ENCODE measurements around the gene VSX2. TPM values are rescaled to one million over a fixed set of nuclear protein-coding genes. Genes with fewer than 3 reads are reported as not detected.
A peak's percentile ranks its signal among the peaks of the same experiment; 100 is the strongest.

Gene VSX2
- polyA plus RNA-seq, 2 of the 4 experiments (the other 2 are of a cell fraction) = not detected

DNA sequence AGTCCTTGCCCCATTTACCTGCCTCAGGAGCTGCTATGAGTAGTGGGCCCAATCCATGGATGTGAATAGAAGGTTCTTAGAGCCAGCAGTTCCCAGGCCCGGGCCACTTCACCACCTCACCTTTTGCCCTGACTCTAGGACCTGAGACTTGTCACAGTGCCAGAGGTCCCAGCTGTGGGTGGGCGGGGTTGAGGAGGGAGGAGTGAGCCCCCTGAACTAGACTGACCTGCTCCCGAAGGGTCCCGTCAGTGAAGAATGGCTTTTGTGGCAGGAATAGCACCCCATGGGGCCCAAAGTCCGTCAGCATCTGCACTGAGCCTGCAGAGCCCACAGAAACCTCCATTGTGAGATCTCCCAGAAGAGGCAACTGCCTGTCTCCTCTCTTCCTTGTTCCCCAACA is 50.6 kb downstream of the VSX2 start:
- Histone ChIP-seq H3K27ac (no peak overlapping the region), H3K4me2 (no peak overlapping the region), H3K9me3 (no peaks in the 10 kb centered on the region), H3K4me3 (no peak overlapping the region), H3K4me1 (no peaks in the 10 kb centered on the region)
- TF ChIP-seq RNF2 (IDR thresholded peaks at IDR 0.05; ENCODE audit: borderline replicate concordance, low read depth) (no peak), RFX5 (IDR thresholded peaks at IDR 0.05) (no peak), MYC (IDR thresholded peaks at IDR 0.05; ENCODE audit: borderline replicate concordance, low read length) (no peak), EP300 (IDR thresholded peaks at IDR 0.05) (no peak), FOXS1 (CRISPR knock-in tag; IDR thresholded peaks at IDR 0.05) (no peak), ZC3H11A (IDR thresholded peaks at IDR 0.05) (no peak), HOXB13 (CRISPR knock-in tag; IDR thresholded peaks at IDR 0.05; ENCODE audit: low read depth) (no peak), FOSB (CRISPR knock-in tag; IDR thresholded peaks at IDR 0.05) (no peak), CBX2 (IDR thresholded peaks at IDR 0.05; ENCODE audit: borderline replicate concordance, low read depth) (no peak), ZSCAN20 (CRISPR knock-in tag; IDR thresholded peaks at IDR 0.05) (no peak)
- TF ChIP-seq, protein P1, sequence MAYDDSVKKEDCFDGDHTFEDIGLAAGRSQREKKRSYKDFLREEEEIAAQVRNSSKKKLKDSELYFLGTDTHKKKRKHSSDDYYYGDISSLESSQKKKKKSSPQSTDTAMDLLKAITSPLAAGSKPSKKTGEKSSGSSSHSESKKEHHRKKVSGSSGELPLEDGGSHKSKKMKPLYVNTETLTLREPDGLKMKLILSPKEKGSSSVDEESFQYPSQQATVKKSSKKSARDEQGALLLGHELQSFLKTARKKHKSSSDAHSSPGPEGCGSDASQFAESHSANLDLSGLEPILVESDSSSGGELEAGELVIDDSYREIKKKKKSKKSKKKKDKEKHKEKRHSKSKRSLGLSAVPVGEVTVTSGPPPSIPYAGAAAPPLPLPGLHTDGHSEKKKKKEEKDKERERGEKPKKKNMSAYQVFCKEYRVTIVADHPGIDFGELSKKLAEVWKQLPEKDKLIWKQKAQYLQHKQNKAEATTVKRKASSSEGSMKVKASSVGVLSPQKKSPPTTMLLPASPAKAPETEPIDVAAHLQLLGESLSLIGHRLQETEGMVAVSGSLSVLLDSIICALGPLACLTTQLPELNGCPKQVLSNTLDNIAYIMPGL (CRISPR knock-in tag; IDR thresholded peaks at IDR 0.05; ENCODE audit: borderline replicate concordance) = no peak
- DNase-seq (ENCODE audit: low read depth in 1 of 2, low spot score in 1 of 2) (no peak), ATAC-seq (no peak), FAIRE-seq (no peak)
- POLR2A ChIA-PET = no interaction called here
- 93% methylated on average over 4 of the region's 5 CpGs for WGBS (ENCODE audit: missing lambda C conversion rate)
- CTCF ChIA-PET = interaction anchor here (0.6 kb wide), 1 partner anchor 1344 kb away, joined by 3 read pairs; no protein-coding TSS in a partner anchor

DNA sequence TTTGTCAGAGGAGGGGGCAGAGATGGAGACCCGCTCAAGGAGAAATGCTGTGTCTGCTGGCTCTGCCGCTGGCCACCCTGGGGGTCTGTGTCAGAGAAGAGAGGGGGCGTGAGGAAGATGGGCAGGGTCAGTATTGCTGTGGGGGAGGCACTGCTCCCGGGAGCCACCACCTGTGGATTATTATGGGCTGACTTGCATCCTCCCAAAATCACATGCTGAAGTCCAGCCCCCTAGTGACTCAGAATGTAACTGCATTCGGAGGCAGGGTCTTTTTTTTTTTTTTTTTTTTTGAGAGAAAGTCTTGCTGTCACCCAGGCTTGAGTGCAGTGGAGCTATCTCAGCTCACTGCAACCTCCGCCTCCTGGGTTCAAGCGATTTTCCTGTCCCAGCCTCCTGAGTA is 51.2 kb downstream of the VSX2 start:
- peak; percentile 22 to 39 for DNase-seq (ENCODE audit: low read depth in 1 of 2, low spot score in 1 of 2)
- ChIA-PET CTCF (interaction anchor here (0.7 to 1.6 kb wide), 3 partner anchors 34 to 412 kb away, joined by 3 to 4 read pairs (median 3); no protein-coding TSS in a partner anchor), POLR2A (no interaction called here)
- Histone ChIP-seq H3K27ac (no peak overlapping the region), H3K4me2 (no peak overlapping the region), H3K4me1 (no peaks in the 10 kb centered on the region), H3K9me3 (no peaks in the 10 kb centered on the region), H3K4me3 (no peak overlapping the region)
- no peak for FAIRE-seq
- no peak for TF ChIP-seq PHF8 (IDR thresholded peaks at IDR 0.05; ENCODE audit: borderline replicate concordance, low read depth)
- TF ChIP-seq, protein P2, sequence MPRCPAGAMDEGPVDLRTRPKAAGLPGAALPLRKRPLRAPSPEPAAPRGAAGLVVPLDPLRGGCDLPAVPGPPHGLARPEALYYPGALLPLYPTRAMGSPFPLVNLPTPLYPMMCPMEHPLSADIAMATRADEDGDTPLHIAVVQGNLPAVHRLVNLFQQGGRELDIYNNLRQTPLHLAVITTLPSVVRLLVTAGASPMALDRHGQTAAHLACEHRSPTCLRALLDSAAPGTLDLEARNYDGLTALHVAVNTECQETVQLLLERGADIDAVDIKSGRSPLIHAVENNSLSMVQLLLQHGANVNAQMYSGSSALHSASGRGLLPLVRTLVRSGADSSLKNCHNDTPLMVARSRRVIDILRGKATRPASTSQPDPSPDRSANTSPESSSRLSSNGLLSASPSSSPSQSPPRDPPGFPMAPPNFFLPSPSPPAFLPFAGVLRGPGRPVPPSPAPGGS (IDR thresholded peaks at IDR 0.05) = no peak
- TF ChIP-seq JUNB (IDR thresholded peaks at IDR 0.05) = no peak
- no peak for TF ChIP-seq NFE2L2 (conservative IDR thresholded peaks at IDR 0.05; ENCODE audit: low read length)
- TF ChIP-seq, protein P3, sequence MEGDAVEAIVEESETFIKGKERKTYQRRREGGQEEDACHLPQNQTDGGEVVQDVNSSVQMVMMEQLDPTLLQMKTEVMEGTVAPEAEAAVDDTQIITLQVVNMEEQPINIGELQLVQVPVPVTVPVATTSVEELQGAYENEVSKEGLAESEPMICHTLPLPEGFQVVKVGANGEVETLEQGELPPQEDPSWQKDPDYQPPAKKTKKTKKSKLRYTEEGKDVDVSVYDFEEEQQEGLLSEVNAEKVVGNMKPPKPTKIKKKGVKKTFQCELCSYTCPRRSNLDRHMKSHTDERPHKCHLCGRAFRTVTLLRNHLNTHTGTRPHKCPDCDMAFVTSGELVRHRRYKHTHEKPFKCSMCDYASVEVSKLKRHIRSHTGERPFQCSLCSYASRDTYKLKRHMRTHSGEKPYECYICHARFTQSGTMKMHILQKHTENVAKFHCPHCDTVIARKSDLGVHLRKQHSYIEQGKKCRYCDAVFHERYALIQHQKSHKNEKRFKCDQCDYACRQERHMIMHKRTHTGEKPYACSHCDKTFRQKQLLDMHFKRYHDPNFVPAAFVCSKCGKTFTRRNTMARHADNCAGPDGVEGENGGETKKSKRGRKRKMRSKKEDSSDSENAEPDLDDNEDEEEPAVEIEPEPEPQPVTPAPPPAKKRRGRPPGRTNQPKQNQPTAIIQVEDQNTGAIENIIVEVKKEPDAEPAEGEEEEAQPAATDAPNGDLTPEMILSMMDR (IDR thresholded peaks at IDR 0.05) = peak; percentile 27; the same call in 2 of the 3 replicates
- no peak for TF ChIP-seq HOXB5 (CRISPR knock-in tag; IDR thresholded peaks at IDR 0.05)
- TF ChIP-seq RCOR1 (IDR thresholded peaks at IDR 0.05; ENCODE audit: low read depth, low read length) = no peak
- WGBS (ENCODE audit: missing lambda C conversion rate) = 56% methylated on average over 7 of the region's 7 CpGs
- peak in 1 of 2 experiments; percentile 15; a peak in 3 of 6 replicates for ATAC-seq

DNA sequence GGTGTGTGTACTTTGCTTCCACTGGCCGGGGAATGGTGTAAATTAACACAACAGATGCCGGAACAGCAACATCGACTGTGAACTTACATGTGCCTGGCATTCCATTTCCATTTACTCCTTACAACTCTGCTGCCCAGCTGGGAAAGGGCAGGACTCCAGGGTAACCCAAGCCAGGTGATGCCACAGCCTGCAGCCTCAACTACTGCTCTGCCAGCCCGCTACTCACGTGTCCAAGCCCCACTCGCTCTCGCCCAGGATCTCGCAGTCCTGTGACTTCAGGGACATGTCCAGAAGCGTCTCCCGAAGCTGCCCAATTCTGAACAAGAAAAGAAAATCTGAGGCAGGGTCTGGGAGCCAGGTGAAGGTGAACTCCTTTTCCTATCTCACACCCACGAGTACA is 52.8 kb downstream of the VSX2 start:
- ATAC-seq (no peak), FAIRE-seq (no peak), DNase-seq (ENCODE audit: low read depth in 1 of 2, low spot score in 1 of 2) (no peak)
- no peak overlapping the region for H3K4me3 ChIP-seq
- H3K9me3 ChIP-seq = no peaks in the 10 kb centered on the region
- H3K4me1 ChIP-seq = no peaks in the 10 kb centered on the region
- POLR2A ChIA-PET = no interaction called here
- CTCF ChIA-PET = interaction anchor here (0.6 to 5.8 kb wide), 6 partner anchors 7 to 180 kb away, joined by 3 to 43 read pairs (median 22); partner anchors contain the start of gene ABCD4
- H3K27ac ChIP-seq = no peak overlapping the region
- no peak overlapping the region for H3K4me2 ChIP-seq
- 90% methylated on average over 11 of the region's 11 CpGs for WGBS (ENCODE audit: missing lambda C conversion rate)
- TF ChIP-seq, protein P4, sequence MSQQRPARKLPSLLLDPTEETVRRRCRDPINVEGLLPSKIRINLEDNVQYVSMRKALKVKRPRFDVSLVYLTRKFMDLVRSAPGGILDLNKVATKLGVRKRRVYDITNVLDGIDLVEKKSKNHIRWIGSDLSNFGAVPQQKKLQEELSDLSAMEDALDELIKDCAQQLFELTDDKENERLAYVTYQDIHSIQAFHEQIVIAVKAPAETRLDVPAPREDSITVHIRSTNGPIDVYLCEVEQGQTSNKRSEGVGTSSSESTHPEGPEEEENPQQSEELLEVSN (IDR thresholded peaks at IDR 0.05; ENCODE audit: borderline replicate concordance, low read depth) = no peak
- no peak for TF ChIP-seq GATA3 (IDR thresholded peaks at IDR 0.05; ENCODE audit: borderline replicate concordance)
- no peak for TF ChIP-seq ZSCAN20 (CRISPR knock-in tag; IDR thresholded peaks at IDR 0.05)

Measured in A549 (cell line).